Spleen (tissue), 11 donors: ENCODE measurements around the gene HGS. TPM values are rescaled to one million over a fixed set of nuclear protein-coding genes. Genes with fewer than 3 reads are reported as not detected.

Experiments
- DNase-seq: peaks from one replicate; pipeline ENCODE4 v3.0.0-alpha.2; 2020
- H3K27ac ChIP-seq, 8 donors: fragments of 200-600 bp; sonication (generic) in 7 of 8; 1 replicate in 4 of 8; 2 replicates in 4 of 8; pipeline versions ENCODE4 v1.5.0 to v1.8.0; 2016 to 2021; ENCODE audit warnings: inconsistent platforms in 4 of 8, mild to moderate bottlenecking in 4 of 8, moderate library complexity in 1 of 8
- H3K27me3 ChIP-seq, 7 donors: fragments of 200-600 bp; sonication (generic) in 6 of 7; replicated peaks in 1 of 7; 1 replicate in 4 of 7; 2 replicates in 3 of 7; pipeline versions ENCODE4 v1.5.0 to v1.8.0; 2016 to 2021; ENCODE audit warnings: inconsistent platforms in 3 of 7, mild to moderate bottlenecking in 1 of 7
- H3K36me3 ChIP-seq, 6 donors: fragments of 200-600 bp; sonication (generic) in 5 of 6; 1 replicate in 4 of 6; 2 replicates in 2 of 6; pipeline versions ENCODE4 v1.5.0 to v1.8.0; 2016 to 2021; ENCODE audit warnings: inconsistent platforms in 2 of 6
- H3K4me1 ChIP-seq, 6 donors: fragments of 200-600 bp; sonication (generic) in 5 of 6; 1 replicate in 3 of 6; 2 replicates in 3 of 6; pipeline versions ENCODE4 v1.5.0 to v1.8.0; 2016 to 2021; ENCODE audit warnings: inconsistent platforms in 3 of 6
- H3K4me3 ChIP-seq, 8 donors: fragments of 200-600 bp; sonication (generic) in 7 of 8; 1 replicate in 4 of 8; 2 replicates in 4 of 8; pipeline versions ENCODE4 v1.5.0 to v1.8.0; 2016 to 2021; ENCODE audit warnings: inconsistent platforms in 4 of 8, mild to moderate bottlenecking in 4 of 8, moderate library complexity in 2 of 8
- H3K9me3 ChIP-seq, 8 donors: fragments of 200-600 bp; sonication (generic) in 7 of 8; 1 replicate in 4 of 8; 2 replicates in 4 of 8; pipeline versions ENCODE4 v1.5.0 to v1.8.0; 2016 to 2021; ENCODE audit warnings: inconsistent platforms in 4 of 8
- POLR2A ChIP-seq, 3 donors: fragments of 450-650 bp; IDR thresholded peaks; one replicate each; pipeline ENCODE4 v1.5.1; 2017; ENCODE audit warnings: antibody characterized with exemption in 3 of 3, mild to moderate bottlenecking in 1 of 3
- POLR2AphosphoS5 ChIP-seq, 3 donors: sonication (generic); formaldehyde crosslinking; IDR thresholded peaks; one replicate each; pipeline ENCODE4 v1.5.1; 2017; ENCODE audit warnings: antibody characterized with exemption in 3 of 3
- WGBS, 5 donors: extraction: QIAGEN DNeasy Blood & Tissue Kit in 3 of 5; methylation state at CpG; one replicate each; pipeline versions ENCODE4 v1.1.5 to v1.1.7; 2013 to 2018; 5-methylcytosine and 5-hydroxymethylcytosine counted together
- intact Hi-C: fragments of 100-400 bp; cut with DNase I; formaldehyde crosslinking; loops from one replicate; pipeline ENCODE4 v1.15.0; 2023; ENCODE audit warnings: low total_unique reads
- polyA plus RNA-seq, 3 donors: library from polyadenylated mRNA; stranded (reverse); fragments of 200-250 nt; gene quantifications; one replicate each; pipeline ENCODE4 v1.2.1, GENCODE V29; 2013
- total RNA-seq, 7 donors: library from RNA; depleted of rRNA in 3 of 7; stranded (reverse); fragments of >200 nt in 3 of 7; fragmentation: NEBNext Ultra II Directional in 4 of 7; extraction: Animal tissue kit (Norgen Biotek cat#: 25700) in 4 of 7; gene quantifications; one replicate each; pipeline versions ENCODE4 v1.1.0 to v1.2.1, GENCODE V29; 2016 to 2021
- TF ChIP-seq, protein P1 (sequence below), 11 experiments: fragments of 200-600 bp in 7 of 11; fragments of 450-650 bp in 4 of 11; sonication (generic) in 4 of 11; IDR thresholded peaks in 8 of 11; conservative IDR thresholded peaks in 3 of 11; 1 replicate in 7 of 11; 2 replicates in 4 of 11; pipeline versions ENCODE4 v1.4.0 to v1.8.0; 2016 to 2021; ENCODE audit warnings: antibody characterized with exemption in 11 of 11, inconsistent platforms in 4 of 11, mild to moderate bottlenecking in 1 of 11
- donor health status: healthy with polysubstance abuse.
- donor health status: DM: no; HTN: no; CAD: no; lungs with moderate emphysema.
- donor health status: DM: no; HTN: no; CAD: no.
- donor health status: Bipolar disorder and iron deficiency.
- donor health status: healthy.
- donor health status: DM: no; HTN: no; CAD: no.
- donor health status: DM: yes; HTN: yes; CAD: no.

HGS gene
- total and polyA plus RNA-seq, 10 donors, result 61.3 to 134 (median 106) TPM

GRCh38 chr17:81644496-81644895, 39.3 kb upstream of the HGS start:
- no peak overlapping the region for H3K4me3 ChIP-seq
- peaks cover 0 to 11% (median 0%) of the 10 kb centered on the region in 8 donors for H3K9me3 ChIP-seq
- WGBS, 5 donors, result 88 to 94% (median 92%) methylated on average over 6 to 15 of the region's 15 CpGs
- peaks cover 0 to 4% (median 0%) of the 10 kb centered on the region in 6 donors for H3K4me1 ChIP-seq
- intact Hi-C loops, result no loop called here
- DNase-seq, result no peak
- TF ChIP-seq POLR2AphosphoS5 (IDR thresholded peaks at IDR 0.05) (no peak), POLR2A (IDR thresholded peaks at IDR 0.05) (no peak)
- TF ChIP-seq, protein P1, sequence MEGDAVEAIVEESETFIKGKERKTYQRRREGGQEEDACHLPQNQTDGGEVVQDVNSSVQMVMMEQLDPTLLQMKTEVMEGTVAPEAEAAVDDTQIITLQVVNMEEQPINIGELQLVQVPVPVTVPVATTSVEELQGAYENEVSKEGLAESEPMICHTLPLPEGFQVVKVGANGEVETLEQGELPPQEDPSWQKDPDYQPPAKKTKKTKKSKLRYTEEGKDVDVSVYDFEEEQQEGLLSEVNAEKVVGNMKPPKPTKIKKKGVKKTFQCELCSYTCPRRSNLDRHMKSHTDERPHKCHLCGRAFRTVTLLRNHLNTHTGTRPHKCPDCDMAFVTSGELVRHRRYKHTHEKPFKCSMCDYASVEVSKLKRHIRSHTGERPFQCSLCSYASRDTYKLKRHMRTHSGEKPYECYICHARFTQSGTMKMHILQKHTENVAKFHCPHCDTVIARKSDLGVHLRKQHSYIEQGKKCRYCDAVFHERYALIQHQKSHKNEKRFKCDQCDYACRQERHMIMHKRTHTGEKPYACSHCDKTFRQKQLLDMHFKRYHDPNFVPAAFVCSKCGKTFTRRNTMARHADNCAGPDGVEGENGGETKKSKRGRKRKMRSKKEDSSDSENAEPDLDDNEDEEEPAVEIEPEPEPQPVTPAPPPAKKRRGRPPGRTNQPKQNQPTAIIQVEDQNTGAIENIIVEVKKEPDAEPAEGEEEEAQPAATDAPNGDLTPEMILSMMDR (IDR thresholded peaks at IDR 0.05 in 8 of 11, conservative IDR thresholded peaks at IDR 0.05 in 3 of 11), result no peak
- H3K27ac ChIP-seq, result no peak overlapping the region
- peaks cover 0 to 27% (median 20%) of the 10 kb centered on the region in 7 donors for H3K27me3 ChIP-seq
- no peaks in the 10 kb centered on the region for H3K36me3 ChIP-seq

GRCh38 chr17:81644976-81645952, 38.5 kb upstream of the HGS start:
- Histone ChIP-seq H3K27me3 (peaks cover 0 to 34% (median 26%) of the 10 kb centered on the region in 7 donors), H3K4me3 (no peak overlapping the region), H3K4me1 (peaks cover 0 to 4% (median 0%) of the 10 kb centered on the region in 6 donors), H3K9me3 (peaks cover 0 to 11% (median 0%) of the 10 kb centered on the region in 8 donors), H3K27ac (no peak overlapping the region), H3K36me3 (no peaks in the 10 kb centered on the region)
- intact Hi-C loops, result no loop called here
- 79 to 87% (median 82%) methylated on average over 17 to 29 of the region's 29 CpGs for WGBS, 5 donors
- no peak for TF ChIP-seq POLR2AphosphoS5 (IDR thresholded peaks at IDR 0.05)
- TF ChIP-seq, protein P1 (IDR thresholded peaks at IDR 0.05 in 8 of 11, conservative IDR thresholded peaks at IDR 0.05 in 3 of 11), result no peak
- TF ChIP-seq POLR2A (IDR thresholded peaks at IDR 0.05), result no peak
- no peak for DNase-seq

DNA sequence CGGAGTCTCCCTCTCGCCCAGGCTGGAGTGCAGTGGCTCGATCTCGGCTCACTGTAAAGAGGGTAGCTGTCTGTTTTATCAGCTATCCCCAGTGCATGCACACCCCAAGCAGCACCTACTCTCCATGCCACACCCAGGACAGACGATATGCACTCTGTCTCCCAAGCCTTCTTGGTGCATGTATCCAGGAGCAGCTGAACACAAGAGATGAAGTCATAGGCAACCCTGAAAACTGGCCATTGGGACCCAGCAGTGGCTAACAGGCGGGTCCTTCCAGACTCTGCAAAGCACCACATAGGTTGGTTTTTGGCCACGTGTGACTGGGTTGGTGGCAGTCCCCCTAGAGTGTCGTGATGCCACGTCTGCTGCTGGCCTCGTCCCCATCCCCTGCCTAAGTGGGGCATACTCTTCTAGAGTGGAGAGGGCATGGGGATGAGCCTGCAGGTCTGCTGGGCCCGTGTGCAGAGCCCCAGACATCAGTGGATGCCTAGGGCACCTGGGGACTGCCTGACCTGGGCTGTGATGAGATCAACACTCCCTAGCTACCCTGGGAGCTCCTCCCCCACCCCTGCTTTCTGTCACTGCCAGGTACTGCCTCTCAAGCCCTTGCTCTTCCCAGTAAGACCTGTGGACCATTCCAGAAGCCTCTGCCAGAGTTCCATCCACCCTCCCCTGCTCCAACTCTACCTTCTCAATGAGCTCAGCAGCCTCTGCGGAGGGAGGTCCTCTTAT, 36.8 kb upstream of the HGS start:
- DNase-seq, result no peak
- Histone ChIP-seq H3K4me1 (peaks cover 0 to 4% (median 0%) of the 10 kb centered on the region in 6 donors), H3K9me3 (peaks cover 0 to 11% (median 0%) of the 10 kb centered on the region in 8 donors), H3K27ac (no peak overlapping the region), H3K36me3 (no peaks in the 10 kb centered on the region), H3K4me3 (no peak overlapping the region), H3K27me3 (peaks cover 0 to 52% (median 36%) of the 10 kb centered on the region in 7 donors)
- intact Hi-C loops, result no loop called here
- 74 to 89% (median 79%) methylated on average over 12 of the region's 12 CpGs for WGBS, 5 donors
- no peak for TF ChIP-seq POLR2A (IDR thresholded peaks at IDR 0.05)
- TF ChIP-seq, protein P1 (IDR thresholded peaks at IDR 0.05 in 8 of 11, conservative IDR thresholded peaks at IDR 0.05 in 3 of 11), result no peak
